D341Med (cell line): ENCODE data around the gene FLNA.

Experiments used
- DNase-seq: peaks from one replicate; pipeline ENCODE4 v3.0.0; 2012; ENCODE audit warnings: low spot score

FLNA gene

DNA sequence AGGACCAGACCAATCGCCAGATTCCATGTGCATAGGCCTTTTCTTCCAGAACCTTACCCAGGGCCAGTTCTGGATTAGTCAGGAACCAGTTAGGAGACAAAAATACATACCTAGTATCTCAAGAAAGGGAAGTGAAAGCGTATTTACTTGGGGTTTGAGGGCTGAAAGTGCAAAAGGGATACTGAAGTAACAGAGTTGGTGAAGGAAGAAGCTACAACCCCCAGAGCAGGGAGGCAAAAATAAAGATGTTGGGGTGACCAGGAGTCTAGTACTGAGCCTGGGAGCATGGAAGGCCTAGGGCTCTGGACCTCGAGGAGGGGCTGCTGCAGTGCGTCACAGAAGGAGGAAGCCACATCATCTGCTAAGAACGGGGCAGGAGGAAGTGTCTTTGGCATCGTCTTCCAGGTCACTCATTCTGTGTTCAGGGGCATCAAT lies 40.6 kb downstream of the FLNA start:
- DNase-seq, result no peak

DNA sequence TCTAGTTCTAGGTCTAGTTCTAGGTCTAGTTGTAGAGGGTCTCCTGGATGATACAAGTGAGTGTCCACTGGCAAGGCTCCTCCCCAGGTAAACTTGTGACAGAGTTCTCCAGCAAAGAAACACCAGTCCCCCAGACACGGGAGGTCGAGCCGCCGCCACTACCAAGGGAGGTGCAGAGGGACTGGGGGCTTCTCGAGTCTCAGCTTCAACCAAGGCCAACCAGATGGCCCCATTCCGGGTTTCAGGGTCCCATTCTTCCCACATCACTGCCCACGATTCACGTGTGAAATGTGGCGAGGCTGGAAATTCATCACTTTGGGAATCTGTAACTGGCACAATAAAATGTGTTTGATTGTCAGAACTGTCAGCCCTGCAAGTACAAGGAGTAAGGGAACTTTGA lies 41.3 kb downstream of the FLNA start:
- DNase-seq, result no peak

DNA sequence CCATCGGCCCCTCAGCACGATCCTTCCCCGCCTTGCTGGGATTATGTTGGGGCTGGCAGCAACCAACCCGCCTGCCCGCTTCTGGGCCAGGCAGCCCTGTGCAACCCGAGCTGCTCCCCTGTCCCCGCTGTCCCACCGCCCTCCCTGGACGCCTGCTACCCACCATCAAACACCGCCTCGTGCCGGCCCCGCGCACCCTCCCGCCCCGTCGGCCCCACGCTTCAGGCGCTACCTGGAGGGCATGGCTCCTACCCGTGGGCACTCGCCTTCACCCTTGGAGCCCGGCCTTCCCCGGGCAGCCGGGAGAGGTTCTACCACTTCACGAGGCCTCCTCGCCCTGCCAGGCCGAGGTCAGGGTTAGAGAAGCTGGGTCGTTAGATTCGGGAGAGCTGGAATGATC lies 41.9 kb downstream of the FLNA start:
- no peak for DNase-seq

DNA sequence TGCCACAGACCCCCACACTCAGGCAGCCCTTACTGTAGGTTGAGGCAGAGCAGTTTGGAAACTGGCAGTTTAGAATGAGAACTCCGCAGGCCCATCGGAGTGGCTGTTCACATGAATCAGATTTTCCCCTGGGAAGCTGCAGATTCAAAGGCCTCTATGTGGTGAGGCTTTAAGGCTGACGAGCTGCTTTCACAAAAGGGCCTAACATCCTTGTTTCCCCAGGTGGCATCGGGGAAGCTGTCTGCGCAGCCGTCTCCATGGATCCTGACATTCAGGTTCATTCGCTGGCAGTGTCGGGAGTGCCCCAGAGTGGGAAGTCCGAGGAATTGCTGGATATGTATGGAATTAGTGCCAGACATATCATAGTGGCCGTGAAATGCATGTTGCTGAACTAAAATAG lies 45.1 kb downstream of the FLNA start:
- no peak for DNase-seq

DNA sequence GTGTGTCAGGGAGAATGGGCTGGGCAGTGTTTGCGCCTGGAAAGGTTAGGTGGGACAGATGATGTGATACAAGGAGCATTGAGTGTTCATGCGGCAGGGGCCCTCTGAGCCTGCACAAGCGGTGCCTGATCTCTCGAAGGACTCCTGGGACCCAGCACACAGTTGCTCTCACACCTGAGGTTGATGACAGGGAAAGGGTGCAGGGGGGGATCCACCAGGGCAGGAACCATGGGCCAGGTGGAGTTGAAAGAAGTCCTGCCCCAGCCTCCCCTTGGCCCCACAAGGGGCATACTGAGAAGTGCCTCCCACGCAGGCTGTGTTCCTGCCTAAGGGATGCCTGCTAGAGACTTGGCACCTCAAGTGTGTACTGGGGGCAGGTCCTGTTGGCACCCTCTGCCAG lies 45.8 kb downstream of the FLNA start:
- DNase-seq, result no peak

DNA sequence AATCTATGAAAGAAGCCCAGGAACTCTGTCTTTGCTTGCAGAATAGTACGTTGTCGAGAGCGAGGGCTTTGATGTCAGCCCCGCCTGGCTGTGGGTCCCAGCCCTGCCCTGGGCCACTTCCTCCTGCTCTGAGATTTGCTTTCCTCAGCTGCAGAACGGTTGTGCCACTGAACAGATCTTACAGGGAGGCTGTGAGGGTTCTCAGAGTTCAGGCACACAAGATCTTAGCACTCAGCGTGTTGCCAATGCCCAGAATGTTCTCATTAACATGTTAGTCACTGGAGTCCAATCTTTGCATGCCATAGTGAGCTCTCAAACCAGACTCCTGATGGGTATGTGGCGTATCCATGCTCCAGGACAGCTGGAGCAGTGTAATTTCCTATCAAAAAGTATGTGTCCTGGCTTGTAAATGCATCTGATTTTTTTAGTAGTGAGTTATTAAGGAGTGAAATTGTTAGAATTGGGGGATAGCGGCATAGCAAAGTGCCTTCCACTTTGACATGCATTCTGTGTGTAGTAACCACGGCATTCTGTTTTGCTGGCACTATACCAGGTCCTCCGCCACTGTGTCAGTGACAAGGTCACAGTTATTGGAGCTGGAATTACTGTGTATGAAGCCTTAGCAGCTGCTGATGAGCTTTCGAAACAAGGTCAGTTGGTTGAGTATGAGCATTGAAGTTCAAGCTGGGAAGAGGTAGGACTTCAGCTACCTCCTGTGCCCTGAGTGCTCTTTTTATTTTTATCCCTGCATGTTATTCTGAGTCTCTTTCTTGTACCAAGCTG lies 47.2 kb downstream of the FLNA start:
- no peak for DNase-seq

DNA sequence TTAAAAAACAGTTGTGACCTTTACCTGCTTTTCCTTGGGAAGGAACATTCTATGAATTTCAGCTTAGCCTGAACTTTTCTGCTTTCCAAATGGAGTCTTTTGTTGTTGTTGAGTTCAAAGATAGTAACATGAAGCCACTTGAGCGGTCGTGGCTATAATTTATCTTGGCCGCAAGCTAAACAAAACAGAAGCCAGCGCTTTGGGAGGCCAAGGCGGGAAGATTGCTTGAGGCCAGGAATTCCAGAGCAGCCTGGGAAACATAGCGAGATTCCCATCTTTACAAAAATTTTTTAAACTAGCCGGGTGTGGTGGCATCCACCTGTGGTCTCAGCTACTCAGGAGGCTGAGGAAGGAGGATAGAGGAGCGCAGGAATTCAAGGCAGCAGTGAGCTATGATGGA lies 48.9 kb downstream of the FLNA start:
- no peak for DNase-seq

DNA sequence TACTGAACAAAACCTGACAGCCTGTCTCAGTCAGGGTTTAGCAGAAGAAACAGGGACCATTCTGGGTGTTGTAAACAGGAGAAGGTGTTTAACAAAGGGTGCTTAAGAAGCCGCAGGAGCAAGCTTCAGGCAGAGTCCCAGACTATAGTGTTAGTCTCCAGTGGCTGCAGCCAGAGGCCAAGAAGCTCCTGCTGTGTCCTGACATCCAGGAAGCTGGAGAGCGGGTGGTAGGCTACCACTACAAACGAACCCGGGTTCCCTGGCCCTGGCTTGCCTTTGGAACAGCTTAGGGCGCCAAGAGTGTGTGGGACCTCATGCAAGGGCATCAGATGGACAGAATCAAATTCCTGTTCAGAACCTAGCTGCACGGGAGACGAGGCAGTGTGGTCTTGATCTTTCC lies 50.9 kb downstream of the FLNA start:
- no peak for DNase-seq

DNA sequence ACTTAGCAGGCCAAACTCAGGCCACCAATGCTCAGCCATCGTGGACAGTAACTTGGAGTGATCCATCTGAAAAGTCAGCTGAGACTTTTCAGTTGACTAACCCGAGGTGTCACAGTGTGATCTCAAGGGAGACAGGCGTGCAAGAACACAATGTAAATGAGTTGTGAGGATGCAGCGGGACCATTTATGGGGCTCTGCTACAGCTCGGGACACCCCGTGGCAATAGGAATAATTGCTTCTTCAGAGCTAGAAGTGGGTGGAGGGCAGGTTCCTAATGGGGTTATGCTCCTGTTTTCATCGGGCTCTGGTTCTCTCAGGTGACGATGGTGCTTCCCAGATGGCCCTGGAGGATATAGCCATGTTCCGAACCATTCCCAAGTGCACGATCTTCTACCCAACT lies 51.5 kb downstream of the FLNA start:
- DNase-seq, result no peak

DNA sequence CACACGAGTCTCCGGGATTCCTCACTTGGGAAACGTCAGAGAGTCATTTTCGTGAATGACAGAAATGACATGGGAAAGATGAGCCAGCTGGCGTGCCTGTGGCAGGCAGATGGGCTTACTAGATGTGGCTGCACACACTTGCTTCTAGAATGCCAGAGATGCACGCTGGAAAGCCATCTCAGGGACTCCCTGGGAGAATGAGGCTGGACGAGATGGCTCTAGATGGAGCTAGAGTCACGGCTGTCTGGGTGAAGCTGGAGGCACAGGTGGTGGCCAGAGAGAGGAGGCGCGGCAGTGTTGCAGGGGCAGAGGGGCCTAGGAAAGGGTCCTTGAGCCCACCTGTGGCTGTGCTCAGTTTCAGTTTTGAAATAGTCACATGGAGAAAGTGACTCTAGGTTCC lies 52.8 kb downstream of the FLNA start:
- DNase-seq, result peak; percentile 39

DNA sequence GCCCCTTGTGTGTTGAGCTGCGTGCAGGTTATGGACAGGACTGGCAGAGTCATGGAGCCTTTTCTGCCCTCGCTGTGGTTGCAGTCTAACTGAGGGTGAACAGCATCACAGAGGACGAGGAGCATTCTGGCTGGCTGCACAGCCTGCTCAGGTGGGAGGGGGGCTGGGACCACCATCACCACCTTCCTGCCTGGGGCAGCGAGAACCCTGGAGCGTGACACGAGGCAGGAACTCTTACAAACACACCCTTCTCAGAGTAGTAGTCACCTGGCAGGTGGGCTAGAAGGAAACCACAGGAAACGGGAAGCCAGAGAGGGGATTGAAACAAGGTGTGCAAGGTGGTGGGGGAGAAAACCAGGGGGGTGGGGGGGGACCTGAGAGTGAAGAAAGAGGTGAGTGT lies 53.3 kb downstream of the FLNA start:
- no peak for DNase-seq

DNA sequence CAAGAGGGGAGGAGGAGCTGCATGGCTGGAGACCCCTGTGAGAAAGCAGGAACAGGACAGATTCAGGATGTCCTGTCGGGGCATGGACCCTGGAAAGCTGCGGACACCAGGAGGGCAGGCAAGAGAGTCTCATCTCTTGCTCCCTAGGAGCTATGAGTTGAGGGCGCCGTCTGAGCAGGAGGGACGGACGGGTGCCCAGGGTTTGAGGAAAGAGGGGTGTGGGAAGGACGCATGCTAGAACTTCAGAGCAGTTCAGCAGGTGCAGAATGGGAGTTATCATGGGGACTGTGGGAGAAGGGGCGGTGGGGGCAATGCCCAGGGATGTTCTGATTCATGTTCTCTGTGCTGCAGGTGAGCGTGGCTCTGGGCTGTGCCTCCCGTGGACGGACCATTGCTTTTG lies 54.0 kb downstream of the FLNA start:
- DNase-seq, result no peak

DNA sequence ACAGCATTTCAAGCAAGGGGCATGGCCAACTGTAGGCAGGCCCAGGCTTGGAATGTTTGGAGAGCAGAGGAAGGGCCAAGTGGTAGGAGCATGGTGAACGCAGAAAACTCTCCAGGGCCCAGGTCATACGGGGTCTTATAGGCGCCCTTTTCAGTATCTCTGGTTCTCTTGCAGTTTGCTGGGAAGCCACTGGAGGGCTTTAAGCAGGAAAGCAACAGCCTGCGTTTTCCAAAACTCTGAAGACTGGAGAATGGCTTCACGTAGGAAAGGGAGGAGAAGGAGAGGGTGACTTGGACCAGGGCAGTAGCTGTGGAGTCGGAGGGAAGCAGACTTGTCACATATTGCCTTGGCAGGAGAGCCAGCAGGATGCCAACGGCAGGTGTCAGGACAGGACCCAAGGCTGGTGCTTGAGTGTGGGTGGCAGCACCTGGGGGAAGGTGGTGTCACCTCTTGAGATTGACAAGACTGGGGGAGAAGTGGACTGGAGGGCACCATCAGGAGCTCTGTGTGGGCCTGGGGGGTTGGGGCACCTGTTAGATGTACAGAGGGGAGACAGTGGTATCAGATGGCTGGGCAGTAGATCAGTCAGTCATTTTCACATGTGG lies 56.9 kb downstream of the FLNA start:
- peak; percentile 50 for DNase-seq

DNA sequence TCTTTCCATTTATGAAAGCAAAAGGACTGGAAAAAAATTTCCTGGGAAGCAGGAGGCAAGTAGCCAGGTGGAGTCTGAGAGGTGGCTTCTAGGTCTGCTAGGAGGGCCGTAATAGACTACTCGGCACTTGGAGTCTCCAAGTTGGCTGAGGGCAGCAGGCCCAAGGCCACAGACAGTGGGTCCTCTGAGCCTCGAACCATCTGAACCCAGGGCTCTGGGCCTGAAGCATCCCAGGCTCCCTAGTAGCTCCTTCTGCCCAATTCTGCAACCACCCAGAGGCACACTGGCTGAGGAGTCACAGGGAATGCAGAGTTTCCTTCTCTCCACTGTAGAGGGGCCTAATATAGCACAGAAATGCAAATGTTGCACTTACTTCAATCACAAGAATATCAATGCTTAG lies 59.0 kb downstream of the FLNA start:
- DNase-seq, result no peak

DNA sequence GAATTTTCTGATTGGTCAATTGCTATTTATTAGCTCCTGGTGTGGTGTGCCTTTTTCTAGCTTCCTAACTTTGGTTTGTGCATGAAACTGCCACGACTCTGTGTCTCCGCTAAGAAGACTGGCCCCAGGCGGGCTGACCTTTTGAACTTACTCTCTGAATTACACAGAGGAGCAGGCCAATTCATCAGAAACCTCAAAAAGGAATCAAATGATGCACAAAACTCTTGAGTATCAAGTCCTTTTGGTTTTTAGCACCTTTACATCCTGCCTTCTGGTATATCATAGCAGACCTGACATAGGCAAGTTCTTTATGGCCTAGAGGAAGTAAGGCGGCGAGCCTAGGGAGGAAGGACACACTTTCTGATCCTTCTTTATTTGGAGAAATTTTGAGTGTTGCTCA lies 61.3 kb downstream of the FLNA start:
- DNase-seq, result no peak

DNA sequence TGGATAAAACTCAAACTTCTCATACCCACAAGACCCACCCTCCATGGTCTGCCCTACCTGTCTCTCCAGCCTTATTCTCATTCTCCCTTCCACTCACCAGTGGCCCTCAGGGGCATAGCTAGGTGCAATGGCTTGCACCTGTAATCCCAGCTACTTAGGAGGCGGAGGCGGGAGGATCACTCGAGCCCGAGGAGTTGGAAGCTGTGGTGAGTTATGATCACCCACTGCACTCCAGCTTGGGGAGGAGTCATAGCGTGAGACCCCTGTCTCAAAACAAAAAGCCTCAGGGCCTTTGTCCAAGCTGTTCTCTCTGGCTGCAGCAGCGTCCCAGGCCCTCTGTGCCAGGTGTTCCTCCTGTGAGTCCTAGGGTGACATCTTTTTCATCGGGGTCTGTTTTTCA lies 62.3 kb downstream of the FLNA start:
- DNase-seq, result no peak

DNA sequence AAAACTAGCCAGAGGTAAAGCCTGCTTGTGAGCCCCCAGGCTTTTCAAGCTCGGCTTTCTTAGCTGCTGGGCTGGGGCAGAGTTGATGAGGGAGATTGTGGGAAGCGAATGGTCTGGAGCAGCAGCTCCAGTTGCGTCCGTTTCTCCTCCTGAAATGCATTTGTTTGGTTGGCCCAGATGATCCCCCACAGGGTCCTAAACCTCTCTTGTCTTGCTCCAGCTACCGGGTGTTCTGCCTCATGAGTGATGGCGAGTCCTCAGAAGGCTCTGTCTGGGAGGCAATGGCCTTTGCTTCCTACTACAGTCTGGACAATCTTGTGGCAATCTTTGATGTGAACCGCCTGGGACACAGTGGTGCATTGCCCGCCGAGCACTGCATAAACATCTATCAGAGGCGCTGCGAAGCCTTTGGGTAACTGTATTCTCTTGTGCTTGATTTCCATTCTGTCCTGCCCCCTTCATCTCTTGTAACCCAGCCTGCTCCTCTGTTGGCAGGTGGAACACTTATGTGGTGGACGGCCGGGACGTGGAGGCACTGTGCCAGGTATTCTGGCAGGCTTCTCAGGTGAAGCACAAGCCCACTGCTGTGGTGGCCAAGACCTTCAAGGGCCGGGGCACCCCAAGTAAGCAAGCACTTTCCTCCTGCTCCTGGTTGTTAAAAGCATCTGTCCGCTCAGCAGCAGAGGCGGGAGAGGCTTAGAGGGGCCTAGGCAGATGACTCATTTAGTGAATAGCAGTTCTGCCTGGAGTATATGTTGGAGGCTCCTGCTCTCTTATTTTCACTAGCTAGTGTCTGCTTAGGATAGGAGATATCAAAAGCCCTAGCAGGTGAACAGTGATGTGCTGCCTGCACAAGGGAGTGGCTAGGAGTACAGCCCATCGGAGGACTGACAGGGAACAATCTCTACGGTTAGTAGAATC lies 63.6 kb downstream of the FLNA start:
- no peak for DNase-seq

DNA sequence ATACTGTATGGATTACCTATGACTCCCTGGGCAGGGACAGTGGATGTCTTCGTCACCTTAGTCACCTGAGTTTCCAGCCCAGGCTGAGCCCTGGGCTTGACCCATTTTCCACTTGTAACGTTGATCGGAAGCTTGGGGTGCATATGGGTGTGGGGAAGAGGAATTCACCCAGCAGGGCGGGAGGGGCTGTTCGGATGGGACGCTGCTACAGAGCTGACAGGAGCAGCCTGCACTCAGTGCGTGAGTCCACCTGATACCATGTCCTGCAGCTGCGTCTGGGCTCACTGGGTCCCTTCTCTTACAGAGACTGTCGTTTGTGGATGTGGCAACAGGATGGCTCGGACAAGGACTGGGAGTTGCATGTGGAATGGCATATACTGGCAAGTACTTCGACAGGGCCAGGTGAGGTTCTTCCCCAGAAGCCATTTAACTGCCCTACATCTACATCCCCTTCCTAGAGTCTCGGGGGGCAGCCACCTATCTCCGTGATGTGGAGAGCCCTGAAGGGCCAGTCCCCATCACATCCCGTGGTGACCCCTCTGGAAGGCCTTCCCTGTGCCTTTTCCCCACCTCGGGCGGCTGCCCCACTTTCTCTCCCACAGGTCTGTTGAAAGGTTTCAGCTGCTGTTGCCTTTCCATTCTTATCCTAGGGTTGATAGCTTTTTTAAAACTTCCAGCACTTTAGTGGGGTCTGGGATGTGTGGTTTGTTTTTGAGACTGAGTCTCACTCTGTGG lies 65.2 kb downstream of the FLNA start:
- DNase-seq, result no peak

DNA sequence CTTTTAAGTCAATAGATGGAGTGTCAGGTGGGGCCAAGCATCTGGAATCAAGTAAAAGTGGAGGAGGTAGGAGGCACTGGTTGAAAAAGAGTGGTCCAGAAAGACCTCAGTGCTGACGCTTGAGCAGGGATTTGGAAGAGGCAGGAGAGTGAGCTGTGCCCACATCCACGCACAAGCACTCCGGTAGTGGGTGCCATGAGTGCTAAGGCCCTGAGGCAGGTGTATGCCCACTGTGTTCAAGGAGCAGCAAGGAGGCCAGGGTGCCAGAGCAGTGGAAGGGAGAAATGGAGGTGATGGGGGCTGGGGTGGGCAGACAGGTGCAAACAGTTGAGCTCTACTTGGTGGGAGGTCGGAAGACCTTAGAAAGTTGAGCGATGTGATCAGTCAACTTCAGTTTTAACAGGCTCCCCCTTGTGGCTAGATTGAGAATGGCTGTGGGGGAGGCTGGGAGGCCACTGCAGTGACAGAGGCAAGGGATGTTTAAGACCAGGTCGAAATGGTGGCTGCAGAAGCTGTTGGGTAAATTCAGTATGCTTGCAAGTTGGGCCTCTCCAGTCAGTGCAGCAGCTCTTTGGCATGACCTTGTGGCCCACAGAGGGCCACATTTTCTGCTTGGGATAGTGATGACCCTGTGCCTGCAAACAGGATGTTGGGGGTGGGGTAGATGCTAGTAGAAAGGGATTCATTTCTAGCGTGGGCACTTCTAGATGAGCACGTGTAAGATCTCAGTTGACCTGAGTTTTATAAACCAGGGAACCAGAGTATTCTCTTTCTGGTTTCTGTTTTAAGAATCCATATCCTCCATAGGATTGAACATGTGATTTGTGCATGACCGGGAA lies 66.1 kb downstream of the FLNA start:
- peak; percentile 64 for DNase-seq

DNA sequence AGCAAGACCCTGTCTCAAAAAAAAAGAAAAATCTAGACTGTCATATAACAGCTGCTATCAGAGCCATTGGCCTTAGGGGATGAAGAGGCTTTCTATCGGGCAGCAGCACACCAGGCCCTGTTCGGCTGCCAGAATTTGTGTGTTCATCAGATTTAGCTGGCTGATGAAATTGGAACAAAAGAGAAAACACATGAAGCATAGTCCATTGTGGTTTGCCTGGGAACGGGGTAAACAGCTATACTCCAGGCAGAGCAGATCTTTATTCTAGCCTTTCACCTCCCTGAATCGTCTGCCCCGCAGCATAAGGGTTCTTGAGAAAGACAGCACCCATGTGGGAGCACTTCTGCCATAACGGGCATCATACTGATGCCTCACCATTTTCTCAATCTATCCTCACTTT lies 67.2 kb downstream of the FLNA start:
- no peak for DNase-seq

DNA sequence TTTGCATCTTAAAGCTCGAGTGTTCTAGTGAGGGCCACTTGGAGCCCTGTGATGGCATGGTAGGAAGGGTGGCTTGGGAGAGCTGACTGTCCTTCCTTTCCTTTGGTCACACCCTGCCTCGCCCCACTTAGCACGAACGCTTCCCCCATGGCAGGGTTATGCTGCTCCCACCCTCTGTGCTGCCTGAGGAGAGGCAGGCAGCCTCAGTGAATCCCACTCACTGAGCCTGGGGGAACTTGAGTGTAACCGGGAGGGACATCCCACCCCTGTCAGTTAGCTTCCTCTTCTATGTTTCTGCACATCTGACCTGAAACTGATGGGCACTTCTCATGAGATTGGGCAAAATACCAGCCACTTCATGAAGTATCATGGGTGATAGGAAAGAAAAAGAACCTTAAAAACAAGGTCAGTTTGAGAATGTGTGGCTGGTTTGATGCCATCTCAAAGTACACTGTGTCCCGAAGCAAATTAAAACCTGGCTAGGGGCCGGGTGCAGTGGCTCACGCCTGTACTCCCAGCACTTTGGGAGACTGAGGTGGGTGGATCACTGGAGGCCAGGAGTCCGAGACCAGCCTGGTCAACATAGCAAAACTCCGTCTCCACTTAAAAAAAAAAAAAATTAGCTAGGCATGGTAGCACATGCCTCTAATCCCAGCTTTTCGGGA lies 68.8 kb downstream of the FLNA start:
- no peak for DNase-seq
